ENCODE data around the gene CD300A.

DNA sequence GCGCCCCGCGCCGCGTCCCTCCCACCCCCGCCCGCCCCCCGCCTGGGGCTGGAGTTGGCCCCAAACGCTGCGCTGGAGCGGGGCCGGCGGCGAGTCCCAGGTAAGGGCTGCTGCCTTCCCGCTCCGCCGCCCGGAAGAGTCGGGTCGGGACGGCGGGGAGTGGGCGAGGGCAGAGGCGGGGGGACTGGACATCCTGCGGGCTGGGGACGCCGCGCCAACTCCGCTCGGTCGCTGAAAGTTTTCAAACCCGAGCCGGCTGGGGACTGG lies 34.1 kb upstream of the CD300A start:
- TF ChIP-seq GATA2 (IDR thresholded peaks at IDR 0.05; ENCODE audit: low read depth, low read length), result no peak
- no peak for TF ChIP-seq GATA3 (IDR thresholded peaks at IDR 0.05; ENCODE audit: low read depth, low read length)
